ENCODE results near the gene BPIFA3. TPM values are rescaled to one million over a fixed set of nuclear protein-coding genes. Genes with fewer than 3 reads are reported as not detected.

BPIFA3 gene
- total and polyA plus RNA-seq, 2 of the 13 experiments (the other 11 are each of a cell fraction or from before 2014, with no cell fraction given) = not detected

GRCh38 chr20:33262658-33263065 is 45.5 kb downstream of the BPIFA3 start (continued):
- TF ChIP-seq, protein P1, sequence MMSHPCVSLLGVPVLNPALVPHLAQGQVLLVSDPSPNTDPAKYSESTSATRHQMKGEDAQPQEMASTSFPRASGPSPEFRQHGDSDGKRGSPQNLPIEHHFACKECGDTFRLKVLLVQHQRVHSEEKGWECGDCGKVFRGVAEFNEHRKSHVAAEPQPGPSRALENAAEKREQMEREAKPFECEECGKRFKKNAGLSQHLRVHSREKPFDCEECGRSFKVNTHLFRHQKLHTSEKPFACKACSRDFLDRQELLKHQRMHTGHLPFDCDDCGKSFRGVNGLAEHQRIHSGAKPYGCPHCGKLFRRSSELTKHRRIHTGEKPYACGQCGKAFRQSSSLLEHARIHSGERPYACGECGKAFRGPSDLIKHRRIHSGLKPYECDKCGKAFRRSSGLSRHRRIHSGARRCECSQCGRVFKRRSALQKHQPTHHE (CRISPR knock-in tag; IDR thresholded peaks at IDR 0.05; ENCODE audit: borderline replicate concordance) = no peak
- TF ChIP-seq EZH2 (conservative IDR thresholded peaks at IDR 0.05; ENCODE audit: low read depth, low read length) (no peak), HOXA7 (CRISPR knock-in tag; IDR thresholded peaks at IDR 0.05) (no peak), ZNF362 (CRISPR knock-in tag; IDR thresholded peaks at IDR 0.05; ENCODE audit: borderline replicate concordance) (no peak), ZNF160 (CRISPR knock-in tag; IDR thresholded peaks at IDR 0.05) (no peak), PITX1 (CRISPR knock-in tag; IDR thresholded peaks at IDR 0.05) (0 out of 2 replicates have a peak, but pooled peaks have one; percentile 23), PCBP2 (optimal IDR thresholded peaks at IDR 0.05; ENCODE audit: low read depth, low read length, poor library complexity, severe bottlenecking) (no peak), KLF12 (CRISPR knock-in tag; IDR thresholded peaks at IDR 0.05; ENCODE audit: borderline replicate concordance) (no peak), MTA3 (CRISPR knock-in tag; IDR thresholded peaks at IDR 0.05) (no peak), ZNF775 (CRISPR knock-in tag; IDR thresholded peaks at IDR 0.05; ENCODE audit: borderline replicate concordance) (no peak), GABPB1 (CRISPR knock-in tag; IDR thresholded peaks at IDR 0.05) (no peak; the same call in 1 of the 2 replicates), JARID2 (CRISPR knock-in tag; IDR thresholded peaks at IDR 0.05; ENCODE audit: insufficient replicate concordance) (peak; percentile 36), XRCC5 (optimal IDR thresholded peaks at IDR 0.05; ENCODE audit: low read length) (peak; percentile 85), PATZ1 (CRISPR knock-in tag; IDR thresholded peaks at IDR 0.05) (0 out of 2 replicates have a peak, but pooled peaks have one; percentile 32), ZNF34 (CRISPR knock-in tag; IDR thresholded peaks at IDR 0.05; ENCODE audit: borderline replicate concordance) (no peak), THRA (CRISPR knock-in tag; IDR thresholded peaks at IDR 0.05; ENCODE audit: borderline replicate concordance) (peak; percentile 75)
- TF ChIP-seq, protein P2, sequence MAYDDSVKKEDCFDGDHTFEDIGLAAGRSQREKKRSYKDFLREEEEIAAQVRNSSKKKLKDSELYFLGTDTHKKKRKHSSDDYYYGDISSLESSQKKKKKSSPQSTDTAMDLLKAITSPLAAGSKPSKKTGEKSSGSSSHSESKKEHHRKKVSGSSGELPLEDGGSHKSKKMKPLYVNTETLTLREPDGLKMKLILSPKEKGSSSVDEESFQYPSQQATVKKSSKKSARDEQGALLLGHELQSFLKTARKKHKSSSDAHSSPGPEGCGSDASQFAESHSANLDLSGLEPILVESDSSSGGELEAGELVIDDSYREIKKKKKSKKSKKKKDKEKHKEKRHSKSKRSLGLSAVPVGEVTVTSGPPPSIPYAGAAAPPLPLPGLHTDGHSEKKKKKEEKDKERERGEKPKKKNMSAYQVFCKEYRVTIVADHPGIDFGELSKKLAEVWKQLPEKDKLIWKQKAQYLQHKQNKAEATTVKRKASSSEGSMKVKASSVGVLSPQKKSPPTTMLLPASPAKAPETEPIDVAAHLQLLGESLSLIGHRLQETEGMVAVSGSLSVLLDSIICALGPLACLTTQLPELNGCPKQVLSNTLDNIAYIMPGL (CRISPR knock-in tag; IDR thresholded peaks at IDR 0.05; ENCODE audit: borderline replicate concordance in 1 of 2, low read depth in 1 of 2) = peak in 1 of 2 experiments; percentile 69; a peak in 2 of 4 replicates
- TF ChIP-seq, protein P3, sequence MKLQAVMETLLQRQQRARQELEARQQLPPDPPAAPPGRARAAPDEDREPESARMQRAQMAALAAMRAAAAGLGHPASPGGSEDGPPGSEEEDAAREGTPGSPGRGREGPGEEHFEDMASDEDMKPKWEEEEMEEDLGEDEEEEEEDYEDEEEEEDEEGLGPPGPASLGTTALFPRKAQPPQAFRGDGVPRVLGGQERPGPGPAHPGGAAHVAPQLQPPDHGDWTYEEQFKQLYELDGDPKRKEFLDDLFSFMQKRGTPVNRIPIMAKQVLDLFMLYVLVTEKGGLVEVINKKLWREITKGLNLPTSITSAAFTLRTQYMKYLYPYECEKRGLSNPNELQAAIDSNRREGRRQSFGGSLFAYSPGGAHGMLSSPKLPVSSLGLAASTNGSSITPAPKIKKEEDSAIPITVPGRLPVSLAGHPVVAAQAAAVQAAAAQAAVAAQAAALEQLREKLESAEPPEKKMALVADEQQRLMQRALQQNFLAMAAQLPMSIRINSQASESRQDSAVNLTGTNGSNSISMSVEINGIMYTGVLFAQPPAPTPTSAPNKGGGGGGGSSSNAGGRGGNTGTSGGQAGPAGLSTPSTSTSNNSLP (IDR thresholded peaks at IDR 0.05; ENCODE audit: low read depth, low read length) = peak; percentile 20; the same call in 1 of the 2 replicates

Measured in HepG2 (cell line).